Measurements from ENCODE around the gene MCC. TPM values are rescaled to one million over a fixed set of nuclear protein-coding genes. Genes with fewer than 3 reads are reported as not detected.

Gene MCC
- total RNA-seq, 2 donors from 2014 or later, result 7.5 to 9.9 TPM

- WGBS, 2 donors, result 81 to 92% methylated on average over 2 to 3 of the region's 3 CpGs
- Histone ChIP-seq H3K4me1 (no peaks in the 10 kb centered on the region), H3K36me3 (replicated peaks in 1 of 2; ENCODE audit: insufficient read depth in 1 of 2, low read depth in 2 of 2) (no peaks in the 10 kb centered on the region), H3K27me3 (no peaks in the 10 kb centered on the region), H3K27ac (no peak overlapping the region), H3K9me3 (no peaks in the 10 kb centered on the region), H3K4me3 (no peak overlapping the region)
- ATAC-seq (no peak), DNase-seq (no peak)
- no peak for TF ChIP-seq CTCF (IDR thresholded peaks at IDR 0.05)
- no peak for TF ChIP-seq POLR2A (IDR thresholded peaks at IDR 0.05)
- intact Hi-C loops (cut with DNase I), result no loop called here
These were observed 13.8 kb upstream of the MCC start for GRCh38 chr5:113502073-113502472.

- intact Hi-C loops (cut with DNase I), result no loop called here
- DNase-seq, result no peak
- H3K4me3 ChIP-seq, result no peak overlapping the region
- no peaks in the 10 kb centered on the region for H3K9me3 ChIP-seq
- no peaks in the 10 kb centered on the region for H3K27me3 ChIP-seq
- H3K4me1 ChIP-seq, result no peaks in the 10 kb centered on the region
- ATAC-seq, result no peak
- TF ChIP-seq POLR2A (IDR thresholded peaks at IDR 0.05) (no peak), CTCF (IDR thresholded peaks at IDR 0.05) (no peak)
- WGBS, 2 donors, result 62 to 73% methylated on average over 1 of the region's 1 CpG
- no peaks in the 10 kb centered on the region for H3K36me3 ChIP-seq (replicated peaks in 1 of 2; ENCODE audit: insufficient read depth in 1 of 2, low read depth in 2 of 2)
- H3K27ac ChIP-seq, result no peak overlapping the region
These were observed 7.2 kb upstream of the MCC start for GRCh38 chr5:113495422-113495841.

- TF ChIP-seq POLR2A (IDR thresholded peaks at IDR 0.05) (no peak), CTCF (IDR thresholded peaks at IDR 0.05) (no peak)
- H3K36me3 ChIP-seq (replicated peaks in 1 of 2; ENCODE audit: insufficient read depth in 1 of 2, low read depth in 2 of 2), result no peaks in the 10 kb centered on the region
- no peak overlapping the region for H3K27ac ChIP-seq
- H3K9me3 ChIP-seq, result no peaks in the 10 kb centered on the region
- DNase-seq (no peak), ATAC-seq (no peak)
- H3K4me1 ChIP-seq, result peaks cover 9% of the 10 kb centered on the region
- 69 to 83% methylated on average over 1 of the region's 1 CpG for WGBS, 2 donors
- intact Hi-C loops (cut with DNase I), result no loop called here
- H3K27me3 ChIP-seq, result no peaks in the 10 kb centered on the region
- H3K4me3 ChIP-seq, result no peak overlapping the region
These were observed 5.2 kb upstream of the MCC start for GRCh38 chr5:113493446-113493845.

- ATAC-seq, result no peak
- Histone ChIP-seq H3K36me3 (replicated peaks in 1 of 2; ENCODE audit: insufficient read depth in 1 of 2, low read depth in 2 of 2) (no peaks in the 10 kb centered on the region), H3K4me1 (peaks cover 22% of the 10 kb centered on the region), H3K9me3 (no peaks in the 10 kb centered on the region), H3K4me3 (no peak overlapping the region), H3K27ac (no peak overlapping the region), H3K27me3 (no peaks in the 10 kb centered on the region)
- TF ChIP-seq POLR2A (IDR thresholded peaks at IDR 0.05) (no peak), CTCF (IDR thresholded peaks at IDR 0.05) (no peak)
- DNase-seq, result no peak
- intact Hi-C loops (cut with DNase I), result no loop called here
- 88% methylated on average over 2 of the region's 2 CpGs for WGBS, 2 donors
These were observed 2.8 kb upstream of the MCC start for GRCh38 chr5:113491022-113491421.

- intact Hi-C loops (cut with DNase I), result no loop called here
- Histone ChIP-seq H3K27ac (no peak overlapping the region), H3K4me3 (no peak overlapping the region), H3K27me3 (no peaks in the 10 kb centered on the region), H3K36me3 (replicated peaks in 1 of 2; ENCODE audit: insufficient read depth in 1 of 2, low read depth in 2 of 2) (no peaks in the 10 kb centered on the region), H3K9me3 (no peaks in the 10 kb centered on the region), H3K4me1 (peaks cover 22% of the 10 kb centered on the region)
- TF ChIP-seq CTCF (IDR thresholded peaks at IDR 0.05), result no peak
- no peak for TF ChIP-seq POLR2A (IDR thresholded peaks at IDR 0.05)
- WGBS, 2 donors, result 89 to 93% methylated on average over 3 of the region's 3 CpGs
- DNase-seq (no peak), ATAC-seq (no peak)
These were observed 2.1 kb upstream of the MCC start for GRCh38 chr5:113490317-113490716.
